GM23338 (cell line): ENCODE measurements around the gene NOL9. TPM values are rescaled to one million over a fixed set of nuclear protein-coding genes. Genes with fewer than 3 reads are reported as not detected.

ENCODE experiments used
- ATAC-seq: fragments of 200-7000 bp; cut with Tn5 transposase; 3 replicates; pipeline ENCODE4 v1.9.1; 2020
- DNase-seq: peaks from one replicate; pipeline ENCODE4 v3.0.0-alpha.2; 2015; ENCODE audit warnings: low spot score
- H2AFZ ChIP-seq: fragments of 200-600 bp; sonication (generic); 2 replicates; pipeline ENCODE4 v1.8.0; 2016; ENCODE audit warnings: antibody characterized with exemption, mild to moderate bottlenecking, moderate library complexity
- H3F3A ChIP-seq: fragments of 200-600 bp; sonication (generic); replicated peaks from 2 replicates; pipeline ENCODE4 v1.8.0; 2017; ENCODE audit warnings: antibody characterized with exemption, mixed run types, low read depth
- H3K27ac ChIP-seq: fragments of 200-600 bp; sonication (generic); 2 replicates; pipeline ENCODE4 v1.6.1; 2016; ENCODE audit warnings: low read depth
- H3K27me3 ChIP-seq: fragments of 200-600 bp; sonication (generic); 2 replicates; pipeline ENCODE4 v1.8.0; 2016; ENCODE audit warnings: mild to moderate bottlenecking, mixed run types, moderate library complexity; ENCODE audit not compliant: insufficient read depth
- H3K36me3 ChIP-seq: fragments of 200-600 bp; sonication (generic); 2 replicates; pipeline ENCODE4 v1.8.0; 2016; ENCODE audit warnings: mild to moderate bottlenecking; ENCODE audit not compliant: insufficient read depth
- H3K4me1 ChIP-seq: fragments of 200-600 bp; sonication (generic); 2 replicates; pipeline ENCODE4 v1.8.0; 2016; ENCODE audit warnings: mild to moderate bottlenecking, moderate library complexity; ENCODE audit not compliant: insufficient read depth
- H3K4me2 ChIP-seq: fragments of 200-600 bp; sonication (generic); 2 replicates; pipeline ENCODE4 v1.7.1; 2017; ENCODE audit warnings: mixed run types
- H3K4me3 ChIP-seq: fragments of 200-600 bp; sonication (generic); 2 replicates; pipeline ENCODE4 v1.6.1; 2016; ENCODE audit warnings: mixed run types
- H3K79me2 ChIP-seq: fragments of 200-600 bp; sonication (generic); replicated peaks from 2 replicates; pipeline ENCODE4 v1.8.0; 2017; ENCODE audit warnings: mild to moderate bottlenecking; ENCODE audit not compliant: insufficient read depth
- H3K9me2 ChIP-seq: fragments of 200-600 bp; sonication (generic); 2 replicates; pipeline ENCODE4 v1.8.0; 2017; ENCODE audit not compliant: insufficient read depth
- H4K20me1 ChIP-seq: fragments of 200-600 bp; sonication (generic); replicated peaks from 2 replicates; pipeline ENCODE4 v1.8.0; 2017; ENCODE audit warnings: mild to moderate bottlenecking; ENCODE audit not compliant: insufficient read depth
- H3K27ac Mint-ChIP-seq: 2 replicates; pipeline ENCODE4 v1.8.0; 2020; ENCODE audit warnings: inconsistent platforms, mild to moderate bottlenecking, moderate library complexity, mixed read lengths
- H3K27me3 Mint-ChIP-seq: 3 replicates; pipeline ENCODE4 v1.8.0; 2022; ENCODE audit warnings: low read depth, mild to moderate bottlenecking, moderate library complexity, mixed read lengths, inconsistent platforms; ENCODE audit not compliant: insufficient read depth, poor library complexity
- H3K36me3 Mint-ChIP-seq: 3 replicates; pipeline ENCODE4 v1.8.0; 2021; ENCODE audit warnings: low read depth, mild to moderate bottlenecking, inconsistent platforms, moderate library complexity, mixed read lengths
- H3K4me1 Mint-ChIP-seq: 3 replicates; pipeline ENCODE4 v1.8.0; 2020; ENCODE audit warnings: mild to moderate bottlenecking, inconsistent platforms, mixed read lengths
- H3K4me3 Mint-ChIP-seq: 3 replicates; pipeline ENCODE4 v1.8.0; 2021; ENCODE audit warnings: moderate library complexity, mild to moderate bottlenecking, inconsistent platforms, mixed read lengths
- H3K9me3 Mint-ChIP-seq: 3 replicates; pipeline ENCODE4 v1.8.0; 2020; ENCODE audit warnings: moderate library complexity, mild to moderate bottlenecking, inconsistent platforms, mixed read lengths
- EZH2 ChIP-seq: fragments of 200-600 bp; sonication (generic); IDR thresholded peaks from one replicate; pipeline ENCODE4 v1.8.0; 2017; ENCODE audit warnings: antibody characterized with exemption, mild to moderate bottlenecking, low read depth; ENCODE audit not compliant: unreplicated experiment
- JUNB ChIP-seq: IDR thresholded peaks from one replicate; pipeline ENCODE4 v1.6.1; 2016; ENCODE audit warnings: antibody characterized with exemption; ENCODE audit not compliant: unreplicated experiment
- POLR2AphosphoS5 ChIP-seq: IDR thresholded peaks from 2 replicates; pipeline ENCODE4 v1.6.1; 2016; ENCODE audit warnings: antibody characterized with exemption, low read depth
- REST ChIP-seq: IDR thresholded peaks from one replicate; pipeline ENCODE4 v1.6.1; 2018; ENCODE audit warnings: antibody characterized with exemption; ENCODE audit not compliant: unreplicated experiment
- ZNF114 ChIP-seq: fragments of 250-450 bp; sonication (Bioruptor Pico); IDR thresholded peaks from 2 replicates; pipeline ENCODE4 v1.5.0; 2020; ENCODE audit warnings: mild to moderate bottlenecking, moderate library complexity
- ZNF462 ChIP-seq: fragments of 250-450 bp; sonication (Bioruptor Pico); IDR thresholded peaks from 2 replicates; pipeline ENCODE4 v1.5.0; 2020; ENCODE audit warnings: mild to moderate bottlenecking, moderate library complexity
- polyA plus RNA-seq: library from polyadenylated mRNA; unstranded; fragments of >200 nt; fragmentation: Nextera tagmentation; extraction: Ambion mirVana; gene quantifications from 2 replicates; pipeline ENCODE4 v1.2.1, GENCODE V29; 2016
- total RNA-seq: library from RNA; depleted of rRNA; stranded (reverse); fragments of >200 nt; shearing (Covaris generic); gene quantifications from 2 replicates; pipeline ENCODE4 v1.2.3, GENCODE V29; 2014
- TF ChIP-seq, protein P1 (sequence below), 2 experiments: fragments of 200-600 bp in 1 of 2; sonication (generic) in 1 of 2; conservative IDR thresholded peaks; 2 replicates each; pipeline versions ENCODE4 v1.5.1 to v1.6.1; 2016 to 2017; ENCODE audit warnings: antibody characterized with exemption in 2 of 2, low read depth in 2 of 2, mild to moderate bottlenecking in 2 of 2, moderate library complexity in 1 of 2
- TF ChIP-seq, protein P2 (sequence below): IDR thresholded peaks from 2 replicates; pipeline ENCODE4 v1.6.1; 2016; ENCODE audit warnings: antibody characterized with exemption

NOL9 gene
- total and polyA plus RNA-seq, 2 experiments from 2014 or later: 13.2 to 48.5 TPM

GRCh38 chr1:6578624-6579373, 24.5 kb upstream of the NOL9 start (continued):
- TF ChIP-seq ZNF462 (CRISPR knock-in tag) (no peak), POLR2AphosphoS5 (no peak), ZNF114 (CRISPR knock-in tag) (no peak)

- Histone ChIP-seq H3F3A (no peaks in the 10 kb centered on the region; the same call in 1 of the 2 replicates), H3K4me3 (no peak overlapping the region), H3K27ac (no peak overlapping the region), H3K36me3 (no peaks in the 10 kb centered on the region), H3K79me2 (peaks cover 14% of the 10 kb centered on the region), H2AFZ (no peak overlapping the region), H3K4me1 (peaks cover 13% of the 10 kb centered on the region; the same call in 1 of the 2 replicates), H3K4me2 (no peak overlapping the region), H3K9me2 (no peaks in the 10 kb centered on the region), H4K20me1 (no peaks in the 10 kb centered on the region; the same call in 1 of the 2 replicates), H3K27me3 (no peaks in the 10 kb centered on the region)
- H3K27me3 Mint-ChIP-seq: peaks cover 3% of the 10 kb centered on the region
- ATAC-seq: no peak
- 0 out of 3 replicates have a peak, but pooled peaks cover 2% of the 10 kb centered on the region for H3K36me3 Mint-ChIP-seq
- H3K4me1 Mint-ChIP-seq: peaks cover 14% of the 10 kb centered on the region
- no peak for DNase-seq
- no peaks in the 10 kb centered on the region for H3K9me3 Mint-ChIP-seq
- H3K27ac Mint-ChIP-seq: no peak overlapping the region
- H3K4me3 Mint-ChIP-seq: no peak overlapping the region
- TF ChIP-seq, protein P1, sequence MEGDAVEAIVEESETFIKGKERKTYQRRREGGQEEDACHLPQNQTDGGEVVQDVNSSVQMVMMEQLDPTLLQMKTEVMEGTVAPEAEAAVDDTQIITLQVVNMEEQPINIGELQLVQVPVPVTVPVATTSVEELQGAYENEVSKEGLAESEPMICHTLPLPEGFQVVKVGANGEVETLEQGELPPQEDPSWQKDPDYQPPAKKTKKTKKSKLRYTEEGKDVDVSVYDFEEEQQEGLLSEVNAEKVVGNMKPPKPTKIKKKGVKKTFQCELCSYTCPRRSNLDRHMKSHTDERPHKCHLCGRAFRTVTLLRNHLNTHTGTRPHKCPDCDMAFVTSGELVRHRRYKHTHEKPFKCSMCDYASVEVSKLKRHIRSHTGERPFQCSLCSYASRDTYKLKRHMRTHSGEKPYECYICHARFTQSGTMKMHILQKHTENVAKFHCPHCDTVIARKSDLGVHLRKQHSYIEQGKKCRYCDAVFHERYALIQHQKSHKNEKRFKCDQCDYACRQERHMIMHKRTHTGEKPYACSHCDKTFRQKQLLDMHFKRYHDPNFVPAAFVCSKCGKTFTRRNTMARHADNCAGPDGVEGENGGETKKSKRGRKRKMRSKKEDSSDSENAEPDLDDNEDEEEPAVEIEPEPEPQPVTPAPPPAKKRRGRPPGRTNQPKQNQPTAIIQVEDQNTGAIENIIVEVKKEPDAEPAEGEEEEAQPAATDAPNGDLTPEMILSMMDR (conservative IDR thresholded peaks at IDR 0.05; ENCODE audit: low read depth in 2 of 2): no peak
- TF ChIP-seq, protein P2, sequence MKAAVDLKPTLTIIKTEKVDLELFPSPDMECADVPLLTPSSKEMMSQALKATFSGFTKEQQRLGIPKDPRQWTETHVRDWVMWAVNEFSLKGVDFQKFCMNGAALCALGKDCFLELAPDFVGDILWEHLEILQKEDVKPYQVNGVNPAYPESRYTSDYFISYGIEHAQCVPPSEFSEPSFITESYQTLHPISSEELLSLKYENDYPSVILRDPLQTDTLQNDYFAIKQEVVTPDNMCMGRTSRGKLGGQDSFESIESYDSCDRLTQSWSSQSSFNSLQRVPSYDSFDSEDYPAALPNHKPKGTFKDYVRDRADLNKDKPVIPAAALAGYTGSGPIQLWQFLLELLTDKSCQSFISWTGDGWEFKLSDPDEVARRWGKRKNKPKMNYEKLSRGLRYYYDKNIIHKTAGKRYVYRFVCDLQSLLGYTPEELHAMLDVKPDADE: no peak
- TF ChIP-seq ZNF114 (CRISPR knock-in tag): no peak
- no peak for TF ChIP-seq JUNB
- TF ChIP-seq REST: no peak
- no peak for TF ChIP-seq EZH2
Observed at GRCh38 chr1:6577831-6578525, 23.7 kb upstream of the NOL9 start.
